GM12878 (cell line): ENCODE results near the gene NCAM1.

ENCODE experiments used
- ASH2L ChIP-seq: fragments of 300-600, 200-600 bp; sonication (generic); IDR thresholded peaks from 2 replicates; pipeline ENCODE4 v1.6.1; 2017; ENCODE audit warnings: low read depth, mild to moderate bottlenecking, borderline replicate concordance
- ATF3 ChIP-seq: IDR thresholded peaks from 2 replicates; pipeline ENCODE4 v1.6.1; 2011; ENCODE audit warnings: low read depth, mild to moderate bottlenecking, low read length, moderate library complexity, borderline replicate concordance; ENCODE audit errors: extremely low read depth
- ATF7 ChIP-seq: fragments of 450-650 bp; IDR thresholded peaks from 2 replicates; pipeline ENCODE4 v1.6.1; 2016; ENCODE audit warnings: low read depth, mild to moderate bottlenecking
- CTCF ChIP-seq, 3 experiments: IDR thresholded peaks in 2 of 3; conservative IDR thresholded peaks in 1 of 3; 2 replicates each; pipeline ENCODE4 v1.5.1; 2011; ENCODE audit warnings: low read depth in 3 of 3, low read length in 3 of 3, mild to moderate bottlenecking in 3 of 3, control low read depth in 2 of 3, moderate library complexity in 2 of 3, inconsistent platforms in 1 of 3, mixed read lengths in 1 of 3; ENCODE audit not compliant: control insufficient read depth in 2 of 3, insufficient read depth in 1 of 3; ENCODE audit errors: extremely low read depth in 1 of 3
- EZH2 ChIP-seq: IDR thresholded peaks from 2 replicates; pipeline ENCODE4 v1.6.1; 2012; ENCODE audit warnings: low read depth, mild to moderate bottlenecking, control low read depth, inconsistent platforms, low read length, borderline replicate concordance; ENCODE audit not compliant: control insufficient read depth
- KAT2A ChIP-seq: conservative IDR thresholded peaks from 2 replicates; pipeline ENCODE4 v1.6.1; 2011; ENCODE audit warnings: low read depth, low read length; ENCODE audit not compliant: control insufficient read depth
- PAX8 ChIP-seq: fragments of 450-650 bp; IDR thresholded peaks from 2 replicates; pipeline ENCODE4 v1.6.1; 2017; ENCODE audit warnings: mild to moderate bottlenecking, moderate library complexity
- POLR2A ChIP-seq: IDR thresholded peaks from 2 replicates; pipeline ENCODE4 v1.6.1; 2011; ENCODE audit warnings: low read depth, mild to moderate bottlenecking, low read length
- REST ChIP-seq: IDR thresholded peaks from 2 replicates; pipeline ENCODE4 v1.6.1; 2012; ENCODE audit warnings: mild to moderate bottlenecking, low read depth, low read length
- RFX5 ChIP-seq: IDR thresholded peaks from 2 replicates; pipeline ENCODE4 v1.6.1; 2011; ENCODE audit warnings: low read depth, low read length, improper control_type of control experiment
- YY1 ChIP-seq: IDR thresholded peaks from 2 replicates; pipeline ENCODE4 v1.6.1; 2011; ENCODE audit warnings: low read depth, mild to moderate bottlenecking, low read length

- TF ChIP-seq PAX8 (no peak), RFX5 (no peak), ATF3 (no peak), ASH2L (no peak), ATF7 (no peak), EZH2 (no peak), REST (no peak), CTCF (IDR thresholded peaks at IDR 0.05 in 2 of 3, conservative IDR thresholded peaks at IDR 0.05 in 1 of 3; ENCODE audit: control insufficient read depth in 2 of 3, extremely low read depth in 1 of 3, insufficient read depth in 1 of 3, low read depth in 3 of 3, low read length in 3 of 3) (no peak), POLR2A (no peak), YY1 (no peak), KAT2A (no peak)
These were observed 181.3 kb downstream of the NCAM1 start for GRCh38 chr11:113142508-113142907.
